Measurements from ENCODE around the gene TWSG1. TPM values are rescaled to one million over a fixed set of nuclear protein-coding genes. Genes with fewer than 3 reads are reported as not detected.
"Not testable (repeated sequence)": the region's sequence is repeated elsewhere in the genome, so short reads cannot be mapped to it uniquely, and the experiment has no call there.

The TWSG1 gene
- total RNA-seq, 1 experiment from 2014 or later, result 39.4 TPM

DNA sequence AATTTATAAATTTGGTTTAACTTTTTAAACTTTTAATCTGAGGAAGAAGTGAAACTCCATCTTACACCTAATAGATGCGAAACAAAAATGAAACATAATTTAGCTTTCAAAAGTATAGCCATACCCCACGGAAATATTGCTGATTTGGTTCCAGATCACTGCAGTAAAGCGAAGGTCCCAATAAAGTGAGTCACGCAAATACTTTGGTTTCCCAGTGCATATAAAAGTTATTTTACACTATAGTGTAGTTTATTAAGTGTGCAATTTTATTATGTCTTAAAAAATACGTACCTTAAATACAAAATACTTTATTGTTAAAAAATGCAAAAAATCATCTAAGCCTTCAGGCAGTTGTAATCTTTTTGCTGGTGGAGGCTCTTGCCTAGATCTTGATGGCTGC lies 55.1 kb downstream of the TWSG1 start:
- no peak for DNase-seq
- no peaks in the 10 kb centered on the region for H3K27me3 ChIP-seq
- no peaks in the 10 kb centered on the region; the same call in 1 of the 2 replicates for H3K36me3 ChIP-seq
- H3K9me3 ChIP-seq (replicated peaks), result no peaks in the 10 kb centered on the region
- H3K27ac ChIP-seq, result no peak overlapping the region
- no peaks in the 10 kb centered on the region for H3K4me1 ChIP-seq
- no peak overlapping the region for H3K4me3 ChIP-seq

DNA sequence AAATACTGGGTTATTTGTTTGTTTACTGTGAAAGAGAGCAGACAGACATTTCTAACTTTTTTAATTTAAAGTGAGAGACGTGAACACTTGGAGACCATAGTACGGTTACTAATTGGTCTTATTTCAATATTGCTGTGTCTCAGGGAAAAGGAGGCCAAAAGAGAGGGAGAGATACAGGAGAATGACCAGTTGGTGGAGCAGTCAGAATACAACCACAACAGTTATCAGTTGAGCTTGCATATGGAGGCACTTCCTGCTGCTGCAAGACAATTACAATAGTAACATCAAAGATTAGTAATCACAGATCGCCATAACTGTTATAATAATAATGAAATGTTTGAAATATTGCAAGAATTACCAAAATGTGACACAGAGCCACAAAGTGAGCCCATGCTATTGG lies 58.2 kb downstream of the TWSG1 start:
- Histone ChIP-seq H3K4me3 (no peak overlapping the region), H3K27me3 (no peaks in the 10 kb centered on the region), H3K27ac (no peak overlapping the region), H3K36me3 (no peaks in the 10 kb centered on the region; the same call in 1 of the 2 replicates), H3K4me1 (no peaks in the 10 kb centered on the region), H3K9me3 (replicated peaks) (no peaks in the 10 kb centered on the region)
- no peak for DNase-seq

GRCh38 chr18:9394046-9394445 lies 59.5 kb downstream of the TWSG1 start:
- no peak overlapping the region for H3K4me3 ChIP-seq
- DNase-seq, result no peak
- no peaks in the 10 kb centered on the region for H3K4me1 ChIP-seq
- no peaks in the 10 kb centered on the region for H3K27me3 ChIP-seq
- no peaks in the 10 kb centered on the region for H3K9me3 ChIP-seq (replicated peaks)
- no peak overlapping the region for H3K27ac ChIP-seq
- H3K36me3 ChIP-seq, result no peaks in the 10 kb centered on the region; the same call in 1 of the 2 replicates

GRCh38 chr18:9400197-9400596 lies 65.6 kb downstream of the TWSG1 start:
- Histone ChIP-seq H3K27ac (no peak overlapping the region), H3K27me3 (no peaks in the 10 kb centered on the region), H3K9me3 (replicated peaks) (no peaks in the 10 kb centered on the region), H3K4me1 (no peaks in the 10 kb centered on the region), H3K4me3 (no peak overlapping the region), H3K36me3 (no peaks in the 10 kb centered on the region)
- DNase-seq, result no peak

GRCh38 chr18:9401176-9401575 lies 66.6 kb downstream of the TWSG1 start:
- Histone ChIP-seq H3K4me1 (no peaks in the 10 kb centered on the region), H3K27ac (no peak overlapping the region), H3K27me3 (no peaks in the 10 kb centered on the region), H3K4me3 (no peak overlapping the region), H3K36me3 (no peaks in the 10 kb centered on the region), H3K9me3 (replicated peaks) (no peaks in the 10 kb centered on the region)
- no peak for DNase-seq

GRCh38 chr18:9402358-9403007 lies 67.9 kb downstream of the TWSG1 start:
- not testable (repeated sequence) for H3K4me3 ChIP-seq; H3K27me3 ChIP-seq; H3K4me1 ChIP-seq; H3K36me3 ChIP-seq; H3K9me3 ChIP-seq (replicated peaks); H3K27ac ChIP-seq; DNase-seq

GRCh38 chr18:9403795-9404564 lies 69.4 kb downstream of the TWSG1 start:
- DNase-seq, result no peak
- no peaks in the 10 kb centered on the region for H3K27me3 ChIP-seq
- no peaks in the 10 kb centered on the region for H3K36me3 ChIP-seq
- H3K4me3 ChIP-seq, result no peak overlapping the region
- no peak overlapping the region for H3K27ac ChIP-seq
- no peaks in the 10 kb centered on the region for H3K4me1 ChIP-seq
- H3K9me3 ChIP-seq (replicated peaks), result no peaks in the 10 kb centered on the region

DNA sequence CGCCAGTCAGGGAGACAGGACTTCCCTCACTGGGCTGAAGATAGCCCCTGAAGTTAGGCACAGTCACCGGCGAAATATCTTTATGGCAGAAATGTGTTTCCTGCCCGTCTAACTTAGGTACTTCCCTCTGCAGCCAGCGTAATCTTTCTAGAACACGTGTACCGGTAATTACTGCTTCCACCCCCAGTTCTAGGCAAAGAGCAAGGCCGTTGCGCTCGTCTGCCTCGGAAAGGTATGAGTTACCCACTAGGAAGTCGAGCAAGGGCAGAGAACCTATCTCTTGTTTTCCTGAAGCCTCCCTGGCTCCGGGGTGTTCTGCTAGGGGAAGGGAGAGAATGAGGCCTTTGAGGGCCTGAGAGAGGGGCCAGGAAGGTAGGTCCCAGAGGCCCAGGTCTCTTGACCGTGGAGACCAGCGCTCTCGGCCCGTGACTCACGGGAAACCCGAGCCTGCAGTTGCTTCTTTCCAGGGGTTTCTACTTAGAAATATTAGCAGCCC lies 70.0 kb downstream of the TWSG1 start:
- Histone ChIP-seq H3K4me3 (no peak overlapping the region), H3K9me3 (replicated peaks) (no peaks in the 10 kb centered on the region), H3K36me3 (no peaks in the 10 kb centered on the region), H3K4me1 (no peaks in the 10 kb centered on the region), H3K27me3 (no peaks in the 10 kb centered on the region), H3K27ac (no peak overlapping the region)
- DNase-seq, result no peak

DNA sequence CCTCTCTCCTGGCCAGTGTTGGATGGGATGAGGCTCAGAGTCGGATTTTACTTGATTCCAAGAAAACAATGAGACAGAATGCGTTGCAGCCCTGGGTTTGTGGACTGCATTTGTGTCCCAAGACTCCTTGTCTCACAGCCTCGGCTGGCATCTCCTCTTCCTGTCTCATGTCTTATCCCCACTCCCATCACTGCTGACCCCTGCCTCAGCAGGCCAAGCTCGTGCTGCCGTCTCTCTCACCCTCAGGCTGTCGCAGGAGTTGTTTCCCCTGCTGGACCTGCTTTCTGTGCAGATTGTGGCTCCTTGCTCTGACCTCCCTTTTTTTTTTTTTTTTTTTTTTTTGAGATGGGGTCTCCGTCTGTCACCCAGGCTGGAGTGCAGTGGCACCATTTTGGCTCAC lies 70.6 kb downstream of the TWSG1 start:
- Histone ChIP-seq H3K27ac (no peak overlapping the region), H3K4me1 (no peaks in the 10 kb centered on the region), H3K9me3 (replicated peaks) (no peaks in the 10 kb centered on the region), H3K36me3 (no peaks in the 10 kb centered on the region), H3K4me3 (no peak overlapping the region), H3K27me3 (no peaks in the 10 kb centered on the region)
- DNase-seq, result no peak

GRCh38 chr18:9405977-9406376 lies 71.4 kb downstream of the TWSG1 start:
- Histone ChIP-seq H3K4me1 (no peaks in the 10 kb centered on the region), H3K9me3 (replicated peaks) (no peaks in the 10 kb centered on the region), H3K36me3 (no peaks in the 10 kb centered on the region), H3K27ac (no peak overlapping the region), H3K4me3 (no peak overlapping the region), H3K27me3 (no peaks in the 10 kb centered on the region)
- DNase-seq, result no peak

DNA sequence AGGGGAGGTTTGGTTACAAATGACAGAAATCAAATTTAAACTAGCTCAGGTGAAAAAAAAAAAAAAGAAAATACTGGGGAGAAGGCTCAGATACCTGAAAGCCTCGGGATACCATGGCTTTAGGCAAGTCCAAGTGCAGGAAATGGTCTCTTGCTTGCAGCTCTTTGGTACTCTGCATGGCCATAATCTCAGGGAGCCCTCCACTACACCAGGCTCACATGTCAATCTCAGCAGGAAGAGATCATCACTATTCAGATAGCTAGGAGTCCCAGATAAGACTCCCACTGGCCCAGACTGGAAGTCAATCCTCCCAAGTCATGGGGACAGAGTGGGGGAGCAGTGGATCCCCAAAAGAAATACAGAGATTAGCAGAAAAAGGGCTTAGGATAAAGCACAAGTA lies 75.9 kb downstream of the TWSG1 start:
- Histone ChIP-seq H3K27me3 (no peaks in the 10 kb centered on the region), H3K36me3 (no peaks in the 10 kb centered on the region), H3K4me3 (no peak overlapping the region), H3K4me1 (no peaks in the 10 kb centered on the region), H3K27ac (no peak overlapping the region), H3K9me3 (replicated peaks) (no peaks in the 10 kb centered on the region)
- no peak for DNase-seq

DNA sequence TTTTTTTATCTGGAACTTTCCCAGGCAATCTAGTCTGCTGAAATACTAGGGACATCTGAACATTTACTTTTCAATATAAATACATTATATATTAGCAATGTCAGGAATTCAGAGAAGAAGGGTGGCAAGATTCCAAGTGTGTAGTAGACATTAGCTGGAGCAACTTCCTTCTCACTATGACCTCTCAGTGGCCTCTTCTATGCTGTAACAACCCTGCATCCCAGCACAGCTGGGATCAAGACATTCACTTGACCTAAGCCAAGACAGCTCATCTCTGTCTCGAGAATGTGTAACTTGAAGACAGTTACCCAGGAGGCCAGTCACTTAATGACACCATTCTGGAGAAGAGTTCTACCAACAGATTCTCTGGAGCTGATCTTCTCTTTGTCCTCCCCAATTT lies 79.0 kb downstream of the TWSG1 start:
- Histone ChIP-seq H3K9me3 (replicated peaks) (no peaks in the 10 kb centered on the region), H3K4me3 (no peak overlapping the region), H3K27ac (no peak overlapping the region), H3K4me1 (peaks cover 7% of the 10 kb centered on the region; the same call in 1 of the 2 replicates), H3K27me3 (no peaks in the 10 kb centered on the region), H3K36me3 (no peaks in the 10 kb centered on the region)
- DNase-seq, result no peak

GRCh38 chr18:9416563-9417072 lies 82.0 kb downstream of the TWSG1 start:
- H3K27ac ChIP-seq, result peak overlapping the region; percentile 93
- peak overlapping the region; percentile 54 for H3K4me3 ChIP-seq
- peak; percentile 7 to 48 for DNase-seq
- no peaks in the 10 kb centered on the region for H3K27me3 ChIP-seq
- H3K4me1 ChIP-seq, result peaks cover 7% of the 10 kb centered on the region; the same call in 1 of the 2 replicates
- H3K9me3 ChIP-seq (replicated peaks), result no peaks in the 10 kb centered on the region
- H3K36me3 ChIP-seq, result no peaks in the 10 kb centered on the region

GRCh38 chr18:9417073-9417851 lies 82.7 kb downstream of the TWSG1 start:
- H3K4me1 ChIP-seq, result peaks cover 7% of the 10 kb centered on the region; the same call in 1 of the 2 replicates
- H3K36me3 ChIP-seq, result no peaks in the 10 kb centered on the region
- peak overlapping the region; percentile 93 for H3K27ac ChIP-seq
- H3K27me3 ChIP-seq, result no peaks in the 10 kb centered on the region
- H3K4me3 ChIP-seq, result peak overlapping the region; percentile 54
- H3K9me3 ChIP-seq (replicated peaks), result no peaks in the 10 kb centered on the region
- peak; percentile 64 to 74 for DNase-seq

All from SJCRH30 (cell line).